ENCODE measurements around the gene CYTH3. TPM values are rescaled to one million over a fixed set of nuclear protein-coding genes. Genes with fewer than 3 reads are reported as not detected.

The CYTH3 gene
- total and polyA plus RNA-seq, 2 of the 8 experiments (the other 6 are each of a cell fraction or from before 2014, with no cell fraction given), result 10.3 to 11.9 TPM

DNA sequence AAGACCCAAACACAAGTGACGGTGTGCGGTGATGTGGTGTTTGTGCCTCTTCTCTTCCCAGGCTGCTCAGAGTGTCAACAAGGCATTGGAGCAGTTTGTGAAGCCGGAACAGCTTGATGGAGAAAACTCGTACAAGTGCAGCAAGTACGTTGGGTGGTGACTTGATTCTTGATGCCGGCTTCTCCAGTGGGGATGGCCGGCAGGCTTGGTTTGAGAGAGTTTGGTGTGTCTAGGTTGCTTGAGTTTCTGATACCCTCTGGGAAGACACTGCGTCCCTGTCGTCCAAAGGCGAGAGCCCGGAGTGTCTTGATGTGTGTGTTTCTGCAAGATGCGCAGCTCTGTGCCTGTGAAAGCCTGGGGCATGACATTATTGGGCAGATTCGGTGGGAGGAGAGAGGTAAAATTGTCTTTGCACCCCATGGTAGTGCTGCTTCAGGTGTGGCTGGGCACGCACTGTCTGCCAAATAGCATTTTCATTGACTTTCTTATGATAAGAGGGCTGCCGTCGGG lies 129.5 kb downstream of the CYTH3 start:
- no peak for DNase-seq (ENCODE audit: low read depth in 1 of 2, low spot score in 2 of 2)
- H2BK5ac ChIP-seq (ENCODE audit: low read depth, low read length), result no peak overlapping the region
- H4K20me1 ChIP-seq (replicated peaks in 1 of 2; ENCODE audit: control insufficient read depth in 1 of 2, insufficient read depth in 2 of 2, low read length in 2 of 2), result peaks cover 0 to 6% of the 10 kb centered on the region in 2 experiments
- no peak overlapping the region for H2BK15ac ChIP-seq (ENCODE audit: low read length)
- no peak overlapping the region for H3K9ac ChIP-seq (replicated peaks in 1 of 4; ENCODE audit: extremely low read depth in 1 of 4, low read depth in 3 of 4, low read length in 3 of 4)
- H3K9me3 ChIP-seq (ENCODE audit: insufficient read depth in 2 of 2, low read depth in 1 of 2, low read length in 1 of 2), result no peaks in the 10 kb centered on the region
- H3K79me2 ChIP-seq (ENCODE audit: control insufficient read depth in 1 of 2, insufficient read depth in 2 of 2, low read length in 2 of 2), result no peaks in the 10 kb centered on the region
- no peak overlapping the region for H3K4ac ChIP-seq (replicated peaks; ENCODE audit: insufficient read length, low read depth, low read length)
- ChIA-PET POLR2A (ENCODE audit: partially characterized antibody) (no interaction called here), CTCF (ENCODE audit: partially characterized antibody) (interaction anchor here (0.7 to 2.3 kb wide), 3 partner anchors 17 to 22 kb away, joined by 3 to 5 read pairs (median 3); no protein-coding TSS in a partner anchor)
- no peak overlapping the region for H2AFZ ChIP-seq (ENCODE audit: low read length)
- H3K4me2 ChIP-seq (ENCODE audit: insufficient read depth in 1 of 2, low read depth in 2 of 2, low read length in 2 of 2), result no peak overlapping the region
- H3K36me3 ChIP-seq (ENCODE audit: control insufficient read depth in 2 of 4, insufficient read depth in 4 of 4, low read length in 3 of 4), result peaks cover 14 to 61% (median 34%) of the 10 kb centered on the region in 4 experiments
- no peak overlapping the region for H3K14ac ChIP-seq (ENCODE audit: insufficient read length)
- H4K8ac ChIP-seq (ENCODE audit: extremely low read depth, insufficient read depth, low read length), result no peak overlapping the region
- no peak overlapping the region for H4K91ac ChIP-seq (replicated peaks; ENCODE audit: insufficient read length, low read length)
- no peak overlapping the region for H3K18ac ChIP-seq (ENCODE audit: extremely low read depth, low read length)
- no peaks in the 10 kb centered on the region; the same call in 1 of the 2 replicates for H3K79me1 ChIP-seq (ENCODE audit: low read depth, low read length)
- H3K4me1 ChIP-seq (replicated peaks in 1 of 4; ENCODE audit: control insufficient read depth in 3 of 4, insufficient read depth in 4 of 4, low read length in 3 of 4), result no peaks in the 10 kb centered on the region
- 87% methylated on average over 16 of the region's 16 CpGs; no CpG with 5 or more reads in 1 of the 2 experiments for WGBS, 2 experiments (ENCODE audit: extremely low coverage in 1 of 2, insufficient coverage in 1 of 2, insufficient read length in 1 of 2, insufficient replicate concordance in 2 of 2, low coverage in 1 of 2, low lambda C conversion rate in 2 of 2, missing lambda C conversion rate in 1 of 2)
- no peak overlapping the region for H3K23ac ChIP-seq (ENCODE audit: insufficient read length)
- H3K27me3 ChIP-seq (replicated peaks in 1 of 4; ENCODE audit: control insufficient read depth in 3 of 4, extremely low read depth in 1 of 4, insufficient read depth in 3 of 4, low read length in 3 of 4), result no peaks in the 10 kb centered on the region
- FAIRE-seq, result no peak
- H2BK120ac ChIP-seq (replicated peaks; ENCODE audit: low read depth, low read length), result no peak overlapping the region
- no peak overlapping the region for H4K5ac ChIP-seq (ENCODE audit: insufficient read length, low read depth, low read length)
- no peaks in the 10 kb centered on the region for H3K23me2 ChIP-seq (ENCODE audit: low read depth, low read length)
- H3K56ac ChIP-seq (replicated peaks; ENCODE audit: insufficient read length, low read depth, low read length), result no peak overlapping the region
- H2BK12ac ChIP-seq (ENCODE audit: low read depth, low read length), result no peak overlapping the region
- H3K4me3 ChIP-seq (ENCODE audit: extremely low read depth in 1 of 4, insufficient read depth in 2 of 4, low read depth in 3 of 4, low read length in 4 of 4), result no peak overlapping the region
- H3K27ac ChIP-seq (ENCODE audit: low read depth, low read length), result no peak overlapping the region
- TF ChIP-seq ZNF274 (IDR thresholded peaks at IDR 0.05; ENCODE audit: borderline replicate concordance, extremely low read depth, low read length), result no peak
- no peak for TF ChIP-seq TCF12 (IDR thresholded peaks at IDR 0.05; ENCODE audit: low read depth, low read length)
- TF ChIP-seq TAF7 (optimal IDR thresholded peaks at IDR 0.05; ENCODE audit: borderline replicate concordance, low read depth, low read length), result no peak
- TF ChIP-seq KDM4A (IDR thresholded peaks at IDR 0.05; ENCODE audit: low read depth, low read length, severe bottlenecking), result no peak
- no peak for TF ChIP-seq POLR2AphosphoS5 (IDR thresholded peaks at IDR 0.05; ENCODE audit: low read depth, low read length)
- TF ChIP-seq, protein P1, sequence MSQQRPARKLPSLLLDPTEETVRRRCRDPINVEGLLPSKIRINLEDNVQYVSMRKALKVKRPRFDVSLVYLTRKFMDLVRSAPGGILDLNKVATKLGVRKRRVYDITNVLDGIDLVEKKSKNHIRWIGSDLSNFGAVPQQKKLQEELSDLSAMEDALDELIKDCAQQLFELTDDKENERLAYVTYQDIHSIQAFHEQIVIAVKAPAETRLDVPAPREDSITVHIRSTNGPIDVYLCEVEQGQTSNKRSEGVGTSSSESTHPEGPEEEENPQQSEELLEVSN (IDR thresholded peaks at IDR 0.05), result no peak
- no peak for TF ChIP-seq PHF8 (conservative IDR thresholded peaks at IDR 0.05; ENCODE audit: low read depth, low read length)
- H2BK20ac ChIP-seq (ENCODE audit: low read length), result no peak overlapping the region
- no peak overlapping the region for H2AK5ac ChIP-seq (ENCODE audit: low read depth, low read length)

Data from H1 (cell line).